ENCODE measurements around the gene LCT. TPM values are rescaled to one million over a fixed set of nuclear protein-coding genes. Genes with fewer than 3 reads are reported as not detected.

The LCT gene
- 0.01 to 0.04 TPM (median 0.02 TPM) in 4 of 5 replicates, not detected in the other for total RNA-seq (2022; extraction: Qiagen RNA extraction)

GRCh38 chr2:135836596-135837270 lies at the start of gene LCT:
Gene LCT (minus strand): TSS chr2:135837184. CDS start chr2:135837169, 15 bp downstream.

GRCh38 chr2:135876066-135876711 lies 39.2 kb upstream of the LCT start, which contains the start of gene MCM6:
Gene MCM6 (minus strand): TSS chr2:135876443. CDS start chr2:135876365, 78 bp downstream.

GRCh38 chr2:135741395-135742324 lies 95.3 kb downstream of the LCT start, which contains the start of gene UBXN4:
Gene UBXN4 (plus strand): TSS chr2:135741855. CDS start chr2:135741930, 75 bp downstream.

Other genes with a start within 250 kb of the LCT start
- gene UBXN4, start 95.3 kb downstream of the LCT start, total RNA-seq (2022; extraction: Qiagen RNA extraction) = 33.0 to 43.4 TPM (median 38.7 TPM) in 5 replicates
- gene MCM6, start 39.3 kb upstream of the LCT start, total RNA-seq (2022; extraction: Qiagen RNA extraction) = 44.8 to 53.5 TPM (median 47.8 TPM) in 5 replicates
- gene DARS1, start 148.4 kb upstream of the LCT start, total RNA-seq (2022; extraction: Qiagen RNA extraction) = 47.1 to 54.5 TPM (median 52.5 TPM) in 5 replicates

Measured in A549 treated with dexamethasone at 1 μM for 4 hours (cell line).